NCI-H1048 (cell line): ENCODE data around the gene GFRA1.

Experiments
- DNase-seq: peaks from one replicate; lab custom pipeline; 2025; lab: John Stamatoyannopoulos, UW

Gene GFRA1

GRCh38 chr10:116241085-116241484, 31.9 kb downstream of the GFRA1 start:
- DNase-seq, result no peak

GRCh38 chr10:116240157-116240950, 32.7 kb downstream of the GFRA1 start:
- DNase-seq, result no peak

- DNase-seq, result no peak
Observed at GRCh38 chr10:116239229-116239628, 33.8 kb downstream of the GFRA1 start.

- no peak for DNase-seq
Observed at GRCh38 chr10:116237970-116238369, 35.0 kb downstream of the GFRA1 start.

- DNase-seq, result no peak
Observed at GRCh38 chr10:116237260-116237659, 35.7 kb downstream of the GFRA1 start.

- DNase-seq, result no peak
Observed at GRCh38 chr10:116233230-116233629, 39.8 kb downstream of the GFRA1 start.

GRCh38 chr10:116232613-116233012, 40.4 kb downstream of the GFRA1 start:
- DNase-seq, result no peak

GRCh38 chr10:116226766-116227165, 46.2 kb downstream of the GFRA1 start:
- no peak for DNase-seq

- DNase-seq, result no peak
Observed at GRCh38 chr10:116226053-116226452, 47.0 kb downstream of the GFRA1 start.

- no peak for DNase-seq
Observed at GRCh38 chr10:116223289-116223688, 49.7 kb downstream of the GFRA1 start.

- no peak for DNase-seq
Observed at GRCh38 chr10:116221053-116221452, 52.0 kb downstream of the GFRA1 start.

GRCh38 chr10:116216676-116217075, 56.3 kb downstream of the GFRA1 start:
- no peak for DNase-seq

- DNase-seq, result no peak
Observed at GRCh38 chr10:116215651-116216050, 57.4 kb downstream of the GFRA1 start.

GRCh38 chr10:116211682-116212081, 61.3 kb downstream of the GFRA1 start:
- DNase-seq, result no peak

- DNase-seq, result no peak
Observed at GRCh38 chr10:116210588-116211346, 62.2 kb downstream of the GFRA1 start.

GRCh38 chr10:116209781-116210180, 63.2 kb downstream of the GFRA1 start:
- DNase-seq, result no peak

GRCh38 chr10:116208956-116209567, 63.9 kb downstream of the GFRA1 start:
- no peak for DNase-seq

- DNase-seq, result no peak
Observed at GRCh38 chr10:116207690-116208089, 65.3 kb downstream of the GFRA1 start.

GRCh38 chr10:116203661-116204060, 69.3 kb downstream of the GFRA1 start:
- no peak for DNase-seq

- no peak for DNase-seq
Observed at GRCh38 chr10:116201670-116202430, 71.2 kb downstream of the GFRA1 start.

- DNase-seq, result no peak
Observed at GRCh38 chr10:116201011-116201410, 72.0 kb downstream of the GFRA1 start.

GRCh38 chr10:116198676-116199035, 74.3 kb downstream of the GFRA1 start:
- DNase-seq, result no peak
